ENCODE results near the gene PLPPR3.
A peak's percentile ranks its signal among the peaks of the same experiment; 100 is the strongest.

PLPPR3 gene

GRCh38 chr19:806815-807421 lies 14.8 kb downstream of the PLPPR3 start:
- no peak for DNase-seq

- DNase-seq: no peak
Observed at GRCh38 chr19:805600-806550, 15.9 kb downstream of the PLPPR3 start.

- DNase-seq: no peak
Observed at GRCh38 chr19:805166-805551, 16.6 kb downstream of the PLPPR3 start.

GRCh38 chr19:804419-805165 lies 17.2 kb downstream of the PLPPR3 start:
- no peak for DNase-seq

GRCh38 chr19:803686-804418 lies 17.9 kb downstream of the PLPPR3 start:
- no peak for DNase-seq

- DNase-seq: no peak
Observed at GRCh38 chr19:803099-803561, 18.6 kb downstream of the PLPPR3 start.

- no peak for DNase-seq
Observed at GRCh38 chr19:802498-803098, 19.2 kb downstream of the PLPPR3 start.

GRCh38 chr19:801861-802497 lies 19.8 kb downstream of the PLPPR3 start:
- no peak for DNase-seq

- DNase-seq: no peak
Observed at GRCh38 chr19:801030-801860, 20.5 kb downstream of the PLPPR3 start.

GRCh38 chr19:800360-801029 lies 21.3 kb downstream of the PLPPR3 start:
- DNase-seq: no peak

GRCh38 chr19:799076-799881 lies 22.5 kb downstream of the PLPPR3 start:
- DNase-seq: no peak

GRCh38 chr19:798415-799075 lies 23.2 kb downstream of the PLPPR3 start:
- no peak for DNase-seq

GRCh38 chr19:797528-798414 lies 24.0 kb downstream of the PLPPR3 start:
- DNase-seq: peak; percentile 77

- DNase-seq: peak; percentile 100
Observed at GRCh38 chr19:796692-797527, 24.8 kb downstream of the PLPPR3 start, which contains the start of gene PTBP1. Gene PTBP1 (plus strand): TSS chr19:797452. CDS start chr19:797498, 46 bp downstream.

GRCh38 chr19:795691-796581 lies 25.8 kb downstream of the PLPPR3 start:
- DNase-seq: no peak

Measured in NCI-H1105 treated with DMSO at 0.1 percent for 48 hours (cell line).